Neural progenitor cell (in vitro differentiated cells): ENCODE measurements around the gene TNFRSF18. TPM values are rescaled to one million over a fixed set of nuclear protein-coding genes. Genes with fewer than 3 reads are reported as not detected.

Source experiments
- DNase-seq: peaks from one replicate; pipeline ENCODE4 v3.0.0-alpha.2; 2016; ENCODE audit warnings: low spot score
- H2AFZ ChIP-seq: fragments of 200-600 bp; sonication (generic); replicated peaks from 2 replicates; pipeline ENCODE4 v1.6.1; 2016; ENCODE audit warnings: antibody characterized with exemption
- H3F3A ChIP-seq: fragments of 200-600 bp; sonication (generic); 2 replicates; pipeline ENCODE4 v1.6.1; 2016; ENCODE audit warnings: antibody characterized with exemption, low read depth
- H3K27ac ChIP-seq: fragments of 200-600 bp; sonication (generic); 2 replicates; pipeline ENCODE4 v1.5.1; 2016; ENCODE audit warnings: mild to moderate bottlenecking
- H3K27me3 ChIP-seq: fragments of 200-600 bp; sonication (generic); 2 replicates; pipeline ENCODE4 v1.6.1; 2016; ENCODE audit warnings: mild to moderate bottlenecking, moderate library complexity
- H3K36me3 ChIP-seq: fragments of 200-600 bp; sonication (generic); 2 replicates; pipeline ENCODE4 v1.5.1; 2016
- H3K4me1 ChIP-seq: fragments of 200-600 bp; sonication (generic); 2 replicates; pipeline ENCODE4 v1.6.1; 2016; ENCODE audit warnings: mixed run types
- H3K4me2 ChIP-seq: fragments of 200-600 bp; sonication (generic); 2 replicates; pipeline ENCODE4 v1.6.1; 2016
- H3K4me3 ChIP-seq: fragments of 200-600 bp; sonication (generic); 2 replicates; pipeline ENCODE4 v1.5.1; 2016
- H3K79me2 ChIP-seq: fragments of 200-600 bp; sonication (generic); 2 replicates; pipeline ENCODE4 v1.6.1; 2016; ENCODE audit warnings: low read depth
- H3K9ac ChIP-seq: fragments of 200-600 bp; sonication (generic); 2 replicates; pipeline ENCODE4 v1.6.1; 2016
- H3K9me3 ChIP-seq: fragments of 200-600 bp; sonication (generic); 2 replicates; pipeline ENCODE4 v1.5.1; 2016; ENCODE audit warnings: low read depth
- H4K20me1 ChIP-seq: fragments of 200-600 bp; sonication (generic); 2 replicates; pipeline ENCODE4 v1.6.1; 2016; ENCODE audit warnings: low read depth
- H3K27ac Mint-ChIP-seq: 3 replicates; pipeline ENCODE4 v1.8.0; 2021; ENCODE audit warnings: mixed read lengths
- H3K27me3 Mint-ChIP-seq: 2 replicates; pipeline ENCODE4 v1.8.0; 2022; ENCODE audit warnings: low read depth, mild to moderate bottlenecking, inconsistent platforms, moderate library complexity, mixed read lengths; ENCODE audit not compliant: insufficient read depth
- H3K36me3 Mint-ChIP-seq: 3 replicates; pipeline ENCODE4 v1.8.0; 2021; ENCODE audit warnings: mixed read lengths
- H3K4me1 Mint-ChIP-seq: 3 replicates; pipeline ENCODE4 v1.8.0; 2021; ENCODE audit warnings: mixed read lengths
- H3K4me3 Mint-ChIP-seq: 3 replicates; pipeline ENCODE4 v1.8.0; 2021; ENCODE audit warnings: mild to moderate bottlenecking, moderate library complexity, mixed read lengths
- H3K9me3 Mint-ChIP-seq: 3 replicates; pipeline ENCODE4 v1.8.0; 2020; ENCODE audit warnings: mixed read lengths
- CTCF ChIP-seq: fragments of 200-600 bp; sonication (generic); IDR thresholded peaks from 2 replicates; pipeline ENCODE4 v1.5.1; 2017; ENCODE audit warnings: antibody characterized with exemption, mild to moderate bottlenecking
- EZH2 ChIP-seq: fragments of 200-600 bp; sonication (generic); IDR thresholded peaks from 2 replicates; pipeline ENCODE4 v1.6.1; 2017; ENCODE audit warnings: antibody characterized with exemption, mild to moderate bottlenecking, moderate library complexity
- EZH2phosphoT487 ChIP-seq: fragments of 200-600 bp; sonication (generic); IDR thresholded peaks from 2 replicates; pipeline ENCODE4 v1.6.1; 2017; ENCODE audit warnings: antibody characterized with exemption
- total RNA-seq: library from RNA; depleted of rRNA; stranded (reverse); fragments of >200 nt; gene quantifications from 2 replicates; pipeline ENCODE4 v1.2.3, GENCODE V29; 2015; ENCODE audit warnings: low replicate concordance

Gene TNFRSF18
- total RNA-seq, 1 donor from 2014 or later = not detected

- DNase-seq = no peak
- H3K27me3 ChIP-seq = no peaks in the 10 kb centered on the region
- H3F3A ChIP-seq = peaks cover 7% of the 10 kb centered on the region
- Mint-ChIP-seq H3K4me1 (peaks cover 17% of the 10 kb centered on the region), H3K27me3 (peaks cover 2% of the 10 kb centered on the region), H3K4me3 (no peak overlapping the region), H3K27ac (no peak overlapping the region), H3K36me3 (peaks cover 11% of the 10 kb centered on the region), H3K9me3 (peaks cover 3% of the 10 kb centered on the region)
- H3K4me2 ChIP-seq = no peak overlapping the region
- peaks cover 26% of the 10 kb centered on the region for H3K79me2 ChIP-seq
- no peak overlapping the region for H3K4me3 ChIP-seq
- H3K36me3 ChIP-seq = no peaks in the 10 kb centered on the region
- no peak overlapping the region for H2AFZ ChIP-seq
- H3K27ac ChIP-seq = no peak overlapping the region
- no peak overlapping the region for H3K9ac ChIP-seq
- no peaks in the 10 kb centered on the region for H3K9me3 ChIP-seq
- no peak for TF ChIP-seq CTCF
- TF ChIP-seq EZH2 = no peak
- TF ChIP-seq EZH2phosphoT487 = no peak
- H3K4me1 ChIP-seq = peaks cover 9% of the 10 kb centered on the region
- peaks cover 18% of the 10 kb centered on the region for H4K20me1 ChIP-seq
Measured at GRCh38 chr1:1236945-1237873, 30.8 kb upstream of the TNFRSF18 start.

GRCh38 chr1:1236176-1236763 lies 29.9 kb upstream of the TNFRSF18 start:
- Histone ChIP-seq H3K79me2 (peaks cover 27% of the 10 kb centered on the region), H2AFZ (no peak overlapping the region), H3K9ac (no peak overlapping the region), H4K20me1 (peaks cover 18% of the 10 kb centered on the region), H3K27me3 (no peaks in the 10 kb centered on the region), H3K4me1 (peaks cover 9% of the 10 kb centered on the region), H3K27ac (peak overlapping the region; percentile 63), H3K4me3 (no peak overlapping the region), H3K4me2 (no peak overlapping the region), H3K9me3 (no peaks in the 10 kb centered on the region), H3K36me3 (no peaks in the 10 kb centered on the region), H3F3A (peaks cover 7% of the 10 kb centered on the region)
- H3K27me3 Mint-ChIP-seq = peaks cover 2% of the 10 kb centered on the region
- TF ChIP-seq CTCF = no peak
- TF ChIP-seq EZH2 = no peak
- TF ChIP-seq EZH2phosphoT487 = no peak
- peaks cover 3% of the 10 kb centered on the region for H3K9me3 Mint-ChIP-seq
- peaks cover 17% of the 10 kb centered on the region for H3K4me1 Mint-ChIP-seq
- peaks cover 11% of the 10 kb centered on the region for H3K36me3 Mint-ChIP-seq
- no peak overlapping the region for H3K27ac Mint-ChIP-seq
- H3K4me3 Mint-ChIP-seq = no peak overlapping the region
- no peak for DNase-seq

- no peak overlapping the region for H3K4me3 Mint-ChIP-seq
- H3F3A ChIP-seq = peaks cover 12% of the 10 kb centered on the region
- DNase-seq = no peak
- H3K9me3 ChIP-seq = no peaks in the 10 kb centered on the region
- no peaks in the 10 kb centered on the region for H3K27me3 ChIP-seq
- peaks cover 3% of the 10 kb centered on the region for H3K9me3 Mint-ChIP-seq
- no peaks in the 10 kb centered on the region for H3K36me3 ChIP-seq
- H3K27me3 Mint-ChIP-seq = peaks cover 2% of the 10 kb centered on the region
- no peak overlapping the region for H3K4me2 ChIP-seq
- H3K36me3 Mint-ChIP-seq = peaks cover 11% of the 10 kb centered on the region
- H3K4me1 Mint-ChIP-seq = peaks cover 25% of the 10 kb centered on the region
- H4K20me1 ChIP-seq = peaks cover 26% of the 10 kb centered on the region
- TF ChIP-seq EZH2 (no peak), EZH2phosphoT487 (no peak), CTCF (no peak)
- H3K27ac Mint-ChIP-seq = no peak overlapping the region
- no peak overlapping the region for H3K27ac ChIP-seq
- peaks cover 38% of the 10 kb centered on the region for H3K79me2 ChIP-seq
- no peak overlapping the region for H3K9ac ChIP-seq
- peaks cover 15% of the 10 kb centered on the region for H3K4me1 ChIP-seq
- H2AFZ ChIP-seq = no peak overlapping the region
- no peak overlapping the region for H3K4me3 ChIP-seq
Measured at GRCh38 chr1:1235016-1235744, 28.8 kb upstream of the TNFRSF18 start.
